Measurements from ENCODE around the gene RBM42. TPM values are rescaled to one million over a fixed set of nuclear protein-coding genes. Genes with fewer than 3 reads are reported as not detected.

The RBM42 gene
- total RNA-seq, 3 donors from 2014 or later (not counting 1 experiment from before 2014, with no cell fraction given) = 51.6 to 61.7 (median 58.2) TPM

- Histone ChIP-seq H3K4me3 (ENCODE audit: low read length) (no peak overlapping the region), H3K4me1 (ENCODE audit: control insufficient read depth, insufficient read depth, low read length) (peaks cover 15% of the 10 kb centered on the region), H3K9me3 (ENCODE audit: control insufficient read depth, insufficient read depth, low read length) (no peaks in the 10 kb centered on the region), H3K27ac (ENCODE audit: low read length) (no peak overlapping the region), H3K36me3 (ENCODE audit: control insufficient read depth, insufficient read depth, low read length) (peaks cover 57% of the 10 kb centered on the region), H3K27me3 (ENCODE audit: control insufficient read depth, insufficient read depth, low read length) (no peaks in the 10 kb centered on the region)
- Mint-ChIP-seq H3K36me3 (peaks cover 11% of the 10 kb centered on the region), H3K27ac (no peak overlapping the region), H3K4me1 (peaks cover 16 to 31% of the 10 kb centered on the region in 2 donors), H3K9me3 (no peaks in the 10 kb centered on the region), H3K4me3 (no peak overlapping the region), H3K27me3 (ENCODE audit: low read depth in 2 of 2) (no peaks in the 10 kb centered on the region)
- WGBS (ENCODE audit: insufficient coverage) = 97% methylated on average over 28 of the region's 29 CpGs
- intact Hi-C loops (cut with micrococcal nuclease) = no loop called here
- DNase-seq = no peak
- TF ChIP-seq CTCF (IDR thresholded peaks at IDR 0.05) = no peak
- ATAC-seq = no peak
Measured at GRCh38 chr19:35633727-35634440, 5.0 kb downstream of the RBM42 start.

DNA sequence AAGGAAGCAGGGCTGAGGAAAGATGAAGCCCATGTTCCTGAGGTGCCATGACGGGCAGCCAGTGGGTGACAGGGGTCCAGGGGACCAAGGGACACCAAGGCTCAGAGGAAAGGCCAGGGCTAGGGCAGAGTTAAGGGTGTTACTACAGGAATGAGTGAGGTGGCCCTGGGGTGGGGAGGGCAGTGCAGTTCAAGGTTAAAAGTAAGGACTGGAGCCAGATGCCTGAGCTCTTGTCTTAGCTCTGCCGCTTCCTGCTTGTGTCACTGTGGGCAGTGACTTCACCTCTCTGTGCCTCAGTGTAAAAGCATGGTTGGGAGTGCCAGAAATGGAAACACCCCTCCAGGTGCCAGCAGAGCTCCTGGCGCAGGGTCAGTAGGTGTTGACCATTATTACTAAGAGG, 7.8 kb downstream of the RBM42 start:
- ATAC-seq (no peak), DNase-seq (no peak)
- no peak overlapping the region for H3K4me3 Mint-ChIP-seq
- H3K4me1 Mint-ChIP-seq = peaks cover 9 to 10% of the 10 kb centered on the region in 2 donors
- peaks cover 7% of the 10 kb centered on the region for H3K36me3 Mint-ChIP-seq
- H3K4me1 ChIP-seq (ENCODE audit: control insufficient read depth, insufficient read depth, low read length) = peaks cover 4% of the 10 kb centered on the region
- H3K9me3 Mint-ChIP-seq = no peaks in the 10 kb centered on the region
- H3K9me3 ChIP-seq (ENCODE audit: control insufficient read depth, insufficient read depth, low read length) = no peaks in the 10 kb centered on the region
- no peak for TF ChIP-seq CTCF (IDR thresholded peaks at IDR 0.05)
- H3K27ac Mint-ChIP-seq = no peak overlapping the region
- no peak overlapping the region for H3K4me3 ChIP-seq (ENCODE audit: low read length)
- no peaks in the 10 kb centered on the region for H3K27me3 ChIP-seq (ENCODE audit: control insufficient read depth, insufficient read depth, low read length)
- H3K27me3 Mint-ChIP-seq (ENCODE audit: low read depth in 2 of 2) = no peaks in the 10 kb centered on the region
- no peak overlapping the region for H3K27ac ChIP-seq (ENCODE audit: low read length)
- WGBS (ENCODE audit: insufficient coverage) = 98% methylated on average over 3 of the region's 3 CpGs
- intact Hi-C loops (cut with micrococcal nuclease) = no loop called here
- H3K36me3 ChIP-seq (ENCODE audit: control insufficient read depth, insufficient read depth, low read length) = peaks cover 44% of the 10 kb centered on the region

GRCh38 chr19:35637165-35637564, 8.3 kb downstream of the RBM42 start:
- Histone ChIP-seq H3K27me3 (ENCODE audit: control insufficient read depth, insufficient read depth, low read length) (no peaks in the 10 kb centered on the region), H3K27ac (ENCODE audit: low read length) (no peak overlapping the region), H3K4me1 (ENCODE audit: control insufficient read depth, insufficient read depth, low read length) (peaks cover 9% of the 10 kb centered on the region), H3K36me3 (ENCODE audit: control insufficient read depth, insufficient read depth, low read length) (peaks cover 40% of the 10 kb centered on the region), H3K9me3 (ENCODE audit: control insufficient read depth, insufficient read depth, low read length) (no peaks in the 10 kb centered on the region), H3K4me3 (ENCODE audit: low read length) (no peak overlapping the region)
- H3K36me3 Mint-ChIP-seq = peaks cover 2% of the 10 kb centered on the region
- peaks cover 5 to 6% of the 10 kb centered on the region in 2 donors for H3K4me1 Mint-ChIP-seq
- ATAC-seq (no peak), DNase-seq (no peak)
- 97% methylated on average over 25 of the region's 25 CpGs for WGBS (ENCODE audit: insufficient coverage)
- TF ChIP-seq CTCF (IDR thresholded peaks at IDR 0.05) = no peak
- H3K27ac Mint-ChIP-seq = no peak overlapping the region
- no peaks in the 10 kb centered on the region for H3K9me3 Mint-ChIP-seq
- intact Hi-C loops (cut with micrococcal nuclease) = no loop called here
- H3K27me3 Mint-ChIP-seq (ENCODE audit: low read depth in 2 of 2) = no peaks in the 10 kb centered on the region
- no peak overlapping the region for H3K4me3 Mint-ChIP-seq

DNA sequence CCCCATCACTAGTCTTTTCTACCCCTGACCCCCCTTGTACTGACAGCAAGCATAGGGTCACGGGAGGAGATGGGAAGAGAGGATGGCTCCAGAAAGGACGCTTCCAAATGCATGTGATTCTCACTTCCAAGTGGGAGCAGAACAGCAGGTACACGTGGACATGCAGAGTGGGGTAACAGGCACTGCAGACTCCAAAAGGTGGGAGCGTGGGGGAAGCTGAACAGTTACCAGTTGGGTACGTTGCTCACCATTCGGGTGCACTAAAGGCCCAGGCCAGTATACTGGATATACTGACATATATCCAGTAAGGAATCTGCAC, 10.4 kb downstream of the RBM42 start:
- ATAC-seq = no peak
- no peak for DNase-seq
- H3K27me3 Mint-ChIP-seq (ENCODE audit: low read depth in 2 of 2) = no peaks in the 10 kb centered on the region
- TF ChIP-seq CTCF (IDR thresholded peaks at IDR 0.05) = no peak
- Histone ChIP-seq H3K4me1 (ENCODE audit: control insufficient read depth, insufficient read depth, low read length) (peaks cover 24% of the 10 kb centered on the region), H3K4me3 (ENCODE audit: low read length) (no peak overlapping the region), H3K9me3 (ENCODE audit: control insufficient read depth, insufficient read depth, low read length) (no peaks in the 10 kb centered on the region), H3K27me3 (ENCODE audit: control insufficient read depth, insufficient read depth, low read length) (no peaks in the 10 kb centered on the region), H3K27ac (ENCODE audit: low read length) (no peak overlapping the region), H3K36me3 (ENCODE audit: control insufficient read depth, insufficient read depth, low read length) (peaks cover 19% of the 10 kb centered on the region)
- intact Hi-C loops (cut with micrococcal nuclease) = no loop called here
- H3K36me3 Mint-ChIP-seq = no peaks in the 10 kb centered on the region
- 81% methylated on average over 6 of the region's 6 CpGs for WGBS (ENCODE audit: insufficient coverage)
- H3K9me3 Mint-ChIP-seq = no peaks in the 10 kb centered on the region
- H3K4me3 Mint-ChIP-seq = no peak overlapping the region
- peaks cover 0 to 2% of the 10 kb centered on the region in 2 donors for H3K4me1 Mint-ChIP-seq
- peak overlapping the region in 1 of 2 donors; percentile 68 for H3K27ac Mint-ChIP-seq
